ENCODE results near the gene TENM4.
"Not testable (repeated sequence)": the region's sequence is repeated elsewhere in the genome, so short reads cannot be mapped to it uniquely, and the experiment has no call there.

TENM4 gene

GRCh38 chr11:78846269-78846668, 594.6 kb downstream of the TENM4 start:
- DNase-seq (ENCODE audit: low read depth in 2 of 2), result no peak

- DNase-seq (ENCODE audit: low read depth in 2 of 2), result no peak
Measured at GRCh38 chr11:78845496-78845895, 595.3 kb downstream of the TENM4 start.

- no peak for DNase-seq (ENCODE audit: low read depth in 2 of 2)
Measured at GRCh38 chr11:78841456-78842060, 599.3 kb downstream of the TENM4 start.

- no peak for DNase-seq (ENCODE audit: low read depth in 2 of 2)
Measured at GRCh38 chr11:78840623-78841022, 600.2 kb downstream of the TENM4 start.

- DNase-seq (ENCODE audit: low read depth in 2 of 2), result no peak
Measured at GRCh38 chr11:78840200-78840599, 600.6 kb downstream of the TENM4 start.

GRCh38 chr11:78838417-78838816, 602.4 kb downstream of the TENM4 start:
- no peak for DNase-seq (ENCODE audit: low read depth in 2 of 2)

- DNase-seq (ENCODE audit: low read depth in 2 of 2), result no peak
Measured at GRCh38 chr11:78835646-78836045, 605.2 kb downstream of the TENM4 start.

GRCh38 chr11:78834886-78835285, 605.9 kb downstream of the TENM4 start:
- DNase-seq (ENCODE audit: low read depth in 2 of 2), result no peak

- no peak for DNase-seq (ENCODE audit: low read depth in 2 of 2)
Measured at GRCh38 chr11:78833237-78833636, 607.6 kb downstream of the TENM4 start.

GRCh38 chr11:78832226-78832947, 608.4 kb downstream of the TENM4 start:
- no peak for DNase-seq (ENCODE audit: low read depth in 2 of 2)

GRCh38 chr11:78831571-78831970, 609.3 kb downstream of the TENM4 start:
- DNase-seq (ENCODE audit: low read depth in 2 of 2), result no peak

- no peak for DNase-seq (ENCODE audit: low read depth in 2 of 2)
Measured at GRCh38 chr11:78830277-78830819, 610.5 kb downstream of the TENM4 start.

- no peak for DNase-seq (ENCODE audit: low read depth in 2 of 2)
Measured at GRCh38 chr11:78829146-78829545, 611.7 kb downstream of the TENM4 start.

- DNase-seq (ENCODE audit: low read depth in 2 of 2), result no peak
Measured at GRCh38 chr11:78828676-78829075, 612.2 kb downstream of the TENM4 start.

GRCh38 chr11:78827291-78827690, 613.5 kb downstream of the TENM4 start:
- not testable (repeated sequence) for DNase-seq (ENCODE audit: low read depth in 2 of 2)

GRCh38 chr11:78825591-78826020, 615.2 kb downstream of the TENM4 start:
- no peak for DNase-seq (ENCODE audit: low read depth in 2 of 2)

- no peak for DNase-seq (ENCODE audit: low read depth in 2 of 2)
Measured at GRCh38 chr11:78823588-78823987, 617.2 kb downstream of the TENM4 start.

- DNase-seq (ENCODE audit: low read depth in 2 of 2), result no peak
Measured at GRCh38 chr11:78822931-78823423, 617.9 kb downstream of the TENM4 start.

GRCh38 chr11:78821371-78822306, 619.2 kb downstream of the TENM4 start:
- no peak for DNase-seq (ENCODE audit: low read depth in 2 of 2)

- no peak for DNase-seq (ENCODE audit: low read depth in 2 of 2)
Measured at GRCh38 chr11:78820741-78821140, 620.1 kb downstream of the TENM4 start.

GRCh38 chr11:78818201-78818600, 622.6 kb downstream of the TENM4 start:
- no peak for DNase-seq (ENCODE audit: low read depth in 2 of 2)

- DNase-seq (ENCODE audit: low read depth in 2 of 2), result no peak
Measured at GRCh38 chr11:78815831-78816230, 625.0 kb downstream of the TENM4 start.
